GM23248 (cell line): Measurements from ENCODE around the gene NSMCE3. TPM values are rescaled to one million over a fixed set of nuclear protein-coding genes. Genes with fewer than 3 reads are reported as not detected.

Experiments
- DNase-seq: peaks from one replicate; pipeline ENCODE4 v3.0.0-alpha.2; 2015
- H2AFZ ChIP-seq: fragments of 200-600 bp; sonication (generic); 2 replicates; pipeline ENCODE4 v1.6.1; 2016; ENCODE audit warnings: antibody characterized with exemption
- H3F3A ChIP-seq: fragments of 200-600 bp; sonication (generic); 2 replicates; pipeline ENCODE4 v1.6.1; 2016; ENCODE audit warnings: mild to moderate bottlenecking, antibody characterized with exemption, mixed run types; ENCODE audit not compliant: insufficient read depth
- H3K27ac ChIP-seq: fragments of 200-600 bp; sonication (generic); 2 replicates; pipeline ENCODE4 v1.5.1; 2016; ENCODE audit warnings: mild to moderate bottlenecking
- H3K27me3 ChIP-seq: fragments of 200-600 bp; sonication (generic); replicated peaks from 2 replicates; pipeline ENCODE4 v1.6.1; 2016; ENCODE audit warnings: mild to moderate bottlenecking; ENCODE audit not compliant: insufficient read depth
- H3K36me3 ChIP-seq: fragments of 200-600 bp; sonication (generic); 2 replicates; pipeline ENCODE4 v1.6.1; 2016; ENCODE audit warnings: low read depth, mild to moderate bottlenecking
- H3K4me1 ChIP-seq: fragments of 200-600 bp; sonication (generic); 2 replicates; pipeline ENCODE4 v1.6.1; 2016; ENCODE audit warnings: mild to moderate bottlenecking; ENCODE audit not compliant: insufficient read depth
- H3K4me2 ChIP-seq: fragments of 200-600 bp; sonication (generic); one replicate; pipeline ENCODE4 v1.6.1; 2016; ENCODE audit warnings: mild to moderate bottlenecking; ENCODE audit not compliant: unreplicated experiment
- H3K4me3 ChIP-seq: fragments of 200-600 bp; sonication (generic); 2 replicates; pipeline ENCODE4 v1.5.1; 2016; ENCODE audit warnings: mild to moderate bottlenecking
- H3K79me2 ChIP-seq: fragments of 200-600 bp; sonication (generic); 2 replicates; pipeline ENCODE4 v1.6.1; 2016; ENCODE audit warnings: mild to moderate bottlenecking; ENCODE audit not compliant: insufficient read depth
- H3K9ac ChIP-seq: fragments of 200-600 bp; sonication (generic); 2 replicates; pipeline ENCODE4 v1.6.1; 2016; ENCODE audit warnings: mild to moderate bottlenecking
- H3K9me2 ChIP-seq: fragments of 200-600 bp; sonication (generic); 2 replicates; pipeline ENCODE4 v1.6.1; 2016; ENCODE audit warnings: mixed run types, mild to moderate bottlenecking, moderate library complexity; ENCODE audit not compliant: insufficient read depth
- H3K9me3 ChIP-seq: fragments of 200-600 bp; sonication (generic); one replicate; pipeline ENCODE4 v1.6.1; 2017; ENCODE audit warnings: low read depth
- H4K20me1 ChIP-seq: fragments of 200-600 bp; sonication (generic); 2 replicates; pipeline ENCODE4 v1.6.0; 2016; ENCODE audit not compliant: insufficient read depth
- EZH2 ChIP-seq: fragments of 200-600 bp; sonication (generic); IDR thresholded peaks from 2 replicates; pipeline ENCODE4 v1.6.1; 2018; ENCODE audit warnings: antibody characterized with exemption, mild to moderate bottlenecking; ENCODE audit not compliant: insufficient read depth, poor library complexity, severe bottlenecking
- EZH2phosphoT487 ChIP-seq: fragments of 200-600 bp; sonication (generic); IDR thresholded peaks from 2 replicates; pipeline ENCODE4 v1.6.1; 2018; ENCODE audit warnings: antibody characterized with exemption, moderate library complexity, mild to moderate bottlenecking, low read depth; ENCODE audit not compliant: insufficient read depth
- WGBS, 2 experiments: methylation state at CpG; one replicate each; pipeline ENCODE4 v1.1.6; 2015 to 2017; ENCODE audit warnings: low lambda C conversion rate in 2 of 2, low coverage in 1 of 2; ENCODE audit errors: missing lambda C conversion rate in 2 of 2; 5-methylcytosine and 5-hydroxymethylcytosine counted together
- in situ Hi-C: fragments of 300-500 bp; cut with MboI; formaldehyde crosslinking; loops from 2 replicates; pipeline ENCODE4 v1.15.0; 2020
- polyA plus RNA-seq: library from polyadenylated mRNA; unstranded; fragments of >200 nt; fragmentation: Nextera tagmentation; extraction: Ambion mirVana; gene quantifications from 2 replicates; pipeline ENCODE4 v1.2.1, GENCODE V29; 2016
- total RNA-seq: library from RNA; depleted of rRNA; stranded (reverse); fragments of >200 nt; shearing (Covaris generic); gene quantifications from 2 replicates; pipeline ENCODE4 v1.2.3, GENCODE V29; 2014

The NSMCE3 gene
- total and polyA plus RNA-seq, 2 experiments from 2014 or later: 9.2 to 10.2 TPM

DNA sequence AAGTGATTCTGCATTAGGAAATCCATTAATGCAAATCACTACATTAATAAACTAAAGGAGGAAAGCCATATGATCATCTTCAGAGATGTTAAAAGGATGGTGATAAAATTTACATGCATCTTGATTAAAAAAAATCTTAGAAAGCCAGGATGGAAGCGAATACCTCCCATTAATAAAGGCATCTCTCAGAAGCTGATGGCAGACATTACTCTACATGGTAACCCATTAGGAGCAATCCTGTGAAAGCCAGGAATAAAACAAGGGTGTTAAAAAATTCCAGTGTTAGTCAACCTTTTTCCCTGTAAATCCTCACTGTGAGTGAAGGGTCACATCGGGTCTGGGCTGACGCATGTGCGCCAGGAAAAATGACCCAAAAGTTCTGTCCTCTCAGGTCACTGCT is 25.5 kb downstream of the NSMCE3 start:
- no peaks in the 10 kb centered on the region for H4K20me1 ChIP-seq
- in situ Hi-C loops: no loop called here
- no peaks in the 10 kb centered on the region for H3F3A ChIP-seq
- H3K9me3 ChIP-seq: no peaks in the 10 kb centered on the region
- H3K4me2 ChIP-seq: no peak overlapping the region
- WGBS, 2 experiments: 62 to 68% methylated on average over 4 of the region's 4 CpGs
- no peaks in the 10 kb centered on the region for H3K4me1 ChIP-seq
- H3K27me3 ChIP-seq: 0 out of 2 replicates have a peak, but pooled peaks cover 3% of the 10 kb centered on the region
- H3K36me3 ChIP-seq: no peaks in the 10 kb centered on the region
- TF ChIP-seq EZH2 (no peak), EZH2phosphoT487 (no peak)
- no peaks in the 10 kb centered on the region for H3K79me2 ChIP-seq
- no peak overlapping the region for H3K9ac ChIP-seq
- no peak overlapping the region for H3K4me3 ChIP-seq
- DNase-seq: no peak
- H3K27ac ChIP-seq: no peak overlapping the region
- H2AFZ ChIP-seq: no peak overlapping the region
- H3K9me2 ChIP-seq: no peaks in the 10 kb centered on the region

GRCh38 chr15:29242456-29243242 is 27.0 kb downstream of the NSMCE3 start:
- no peaks in the 10 kb centered on the region for H3F3A ChIP-seq
- no peaks in the 10 kb centered on the region for H4K20me1 ChIP-seq
- no peaks in the 10 kb centered on the region for H3K79me2 ChIP-seq
- no peaks in the 10 kb centered on the region for H3K9me2 ChIP-seq
- H3K4me2 ChIP-seq: no peak overlapping the region
- no peaks in the 10 kb centered on the region for H3K36me3 ChIP-seq
- H3K27ac ChIP-seq: no peak overlapping the region
- DNase-seq: peak; percentile 37
- TF ChIP-seq EZH2phosphoT487: no peak
- TF ChIP-seq EZH2: no peak
- H3K9ac ChIP-seq: no peak overlapping the region
- no peaks in the 10 kb centered on the region for H3K9me3 ChIP-seq
- H3K27me3 ChIP-seq: 0 out of 2 replicates have a peak, but pooled peaks cover 3% of the 10 kb centered on the region
- in situ Hi-C loops: no loop called here
- 14 to 18% methylated on average over 16 of the region's 16 CpGs for WGBS, 2 experiments
- H3K4me1 ChIP-seq: no peaks in the 10 kb centered on the region
- H3K4me3 ChIP-seq: no peak overlapping the region
- no peak overlapping the region for H2AFZ ChIP-seq

DNA sequence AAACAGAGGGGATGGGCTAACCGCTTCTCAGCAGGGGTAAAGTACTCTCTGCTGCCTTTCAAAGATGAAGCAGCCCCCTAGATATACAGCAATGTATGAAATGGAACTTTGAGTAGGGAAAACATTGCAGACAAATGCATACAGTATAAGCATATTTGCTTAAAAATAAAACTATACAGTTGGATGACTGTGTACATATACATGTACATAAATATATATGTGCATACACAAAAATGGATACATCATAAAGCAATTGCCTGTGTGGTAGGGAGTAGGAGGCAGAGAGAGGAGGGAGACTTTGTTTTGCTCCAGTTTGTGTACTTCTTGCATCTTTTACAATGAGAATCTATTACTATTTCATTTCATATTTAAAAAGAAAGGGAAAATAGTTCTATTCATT is 28.4 kb downstream of the NSMCE3 start:
- Histone ChIP-seq H3K9me3 (no peaks in the 10 kb centered on the region), H3K4me3 (no peak overlapping the region), H3K27ac (no peak overlapping the region), H3K27me3 (0 out of 2 replicates have a peak, but pooled peaks cover 3% of the 10 kb centered on the region), H3K4me1 (no peaks in the 10 kb centered on the region), H3F3A (no peaks in the 10 kb centered on the region), H4K20me1 (no peaks in the 10 kb centered on the region), H3K4me2 (no peak overlapping the region), H3K9me2 (no peaks in the 10 kb centered on the region), H2AFZ (no peak overlapping the region), H3K36me3 (no peaks in the 10 kb centered on the region), H3K9ac (no peak overlapping the region), H3K79me2 (no peaks in the 10 kb centered on the region)
- in situ Hi-C loops: no loop called here
- 47 to 50% methylated on average over 1 of the region's 1 CpG for WGBS, 2 experiments
- DNase-seq: no peak
- TF ChIP-seq EZH2phosphoT487: no peak
- TF ChIP-seq EZH2: no peak

DNA sequence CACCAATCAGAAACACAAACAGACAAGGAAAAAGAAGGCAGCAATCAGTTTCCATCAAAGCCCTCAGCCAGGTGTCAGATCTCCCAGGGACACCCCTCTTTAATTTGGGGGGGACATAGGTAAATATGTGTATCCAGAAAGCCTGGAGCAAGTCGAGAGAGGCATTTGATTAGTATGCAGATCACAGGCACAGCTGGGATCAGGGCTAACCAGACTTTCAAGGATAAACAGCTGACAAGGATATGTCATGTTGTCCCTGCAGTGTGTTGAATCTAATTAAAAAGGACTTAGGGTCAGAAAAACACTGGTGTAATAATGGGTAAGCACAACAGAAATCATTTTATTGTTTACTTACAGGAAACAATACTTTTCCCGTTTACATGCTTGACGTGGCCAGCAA is 30.2 kb downstream of the NSMCE3 start:
- H3K27me3 ChIP-seq: 0 out of 2 replicates have a peak, but pooled peaks cover 3% of the 10 kb centered on the region
- no peaks in the 10 kb centered on the region for H3K36me3 ChIP-seq
- H3K9ac ChIP-seq: no peak overlapping the region
- no peaks in the 10 kb centered on the region for H3K4me1 ChIP-seq
- no peak overlapping the region for H3K4me3 ChIP-seq
- DNase-seq: no peak
- no peak overlapping the region for H3K27ac ChIP-seq
- no peak overlapping the region for H3K4me2 ChIP-seq
- H3F3A ChIP-seq: no peaks in the 10 kb centered on the region
- no peaks in the 10 kb centered on the region for H3K9me3 ChIP-seq
- WGBS, 2 experiments: 36 to 40% methylated on average over 3 of the region's 3 CpGs
- no peaks in the 10 kb centered on the region for H4K20me1 ChIP-seq
- no peak overlapping the region for H2AFZ ChIP-seq
- in situ Hi-C loops: no loop called here
- H3K9me2 ChIP-seq: no peaks in the 10 kb centered on the region
- no peak for TF ChIP-seq EZH2
- TF ChIP-seq EZH2phosphoT487: no peak
- no peaks in the 10 kb centered on the region for H3K79me2 ChIP-seq
